BLaER1 treated with 17β-estradiol and CSF1 and Interleukin-3, amounts not matched to agents 10 nM and 100 nM (cell line): Measurements from ENCODE around the gene TMCC2.

ENCODE experiments used
- H3K27ac ChIP-seq, 11 experiments: shearing (Covaris generic); formaldehyde crosslinking; 2 replicates each; pipeline ENCODE4 v1.8.1; 2022
- H3K27me3 ChIP-seq, 11 experiments: shearing (Covaris generic); formaldehyde crosslinking; 2 replicates each; pipeline ENCODE4 v1.8.1; 2022
- H3K36me3 ChIP-seq, 11 experiments: shearing (Covaris generic); formaldehyde crosslinking; 2 replicates each; pipeline ENCODE4 v1.8.1; 2022
- H3K4me1 ChIP-seq, 10 experiments: shearing (Covaris generic); formaldehyde crosslinking; 2 replicates each; pipeline ENCODE4 v1.8.1; 2022
- H3K4me2 ChIP-seq, 11 experiments: shearing (Covaris generic); formaldehyde crosslinking; 2 replicates each; pipeline ENCODE4 v1.8.1; 2022
- H3K4me3 ChIP-seq, 10 experiments: shearing (Covaris generic); formaldehyde crosslinking; 2 replicates each; pipeline ENCODE4 v1.8.1; 2022
- H3K9ac ChIP-seq, 11 experiments: shearing (Covaris generic); formaldehyde crosslinking; 2 replicates each; pipeline ENCODE4 v1.8.1; 2022
- H3K9me3 ChIP-seq, 11 experiments: shearing (Covaris generic); formaldehyde crosslinking; replicated peaks in 1 of 11; 2 replicates each; pipeline ENCODE4 v1.8.1; 2022
- H4K20me1 ChIP-seq, 11 experiments: shearing (Covaris generic); formaldehyde crosslinking; 2 replicates each; pipeline ENCODE4 v1.8.1; 2022
- Cebpa-rat ChIP-seq, 11 experiments: shearing (Covaris generic); IDR thresholded peaks; 2 replicates each; pipeline ENCODE4 v1.8.1; 2022

The TMCC2 gene

DNA sequence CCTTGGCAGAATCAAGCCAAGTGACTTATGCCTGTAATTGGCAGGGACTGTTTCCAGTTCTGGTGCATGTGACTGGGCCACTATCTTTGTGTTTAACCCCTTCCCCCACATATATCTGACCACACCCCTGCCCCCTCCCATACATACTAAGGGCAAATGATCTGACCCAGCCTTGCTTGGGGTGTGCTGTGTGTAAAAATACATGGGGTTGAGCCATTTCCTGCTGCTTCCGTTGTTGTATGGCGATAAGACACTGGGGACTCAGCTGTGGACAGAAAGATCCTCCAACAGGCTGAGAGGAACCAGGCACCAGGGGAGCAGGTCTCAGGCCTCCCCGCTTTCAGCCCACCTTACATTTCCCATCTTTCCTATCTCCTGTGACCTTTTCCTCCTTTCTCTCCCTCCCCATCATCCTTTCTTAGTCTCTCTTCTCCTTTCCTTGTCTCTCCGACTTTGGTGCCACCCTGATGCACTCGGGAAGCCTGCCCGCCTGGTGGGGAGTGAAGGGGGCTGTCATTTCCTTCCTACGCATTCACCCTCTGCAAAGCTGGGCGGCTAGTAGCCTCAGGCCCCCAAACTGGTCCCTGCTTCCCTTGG, 39.7 kb downstream of the TMCC2 start:
- peak overlapping the region; percentile 75 to 96 (median 91) for H3K4me2 ChIP-seq
- no peak for TF ChIP-seq Cebpa-rat (IDR thresholded peaks at IDR 0.05)
- peaks cover 45 to 93% (median 68%) of the 10 kb centered on the region in 10 experiments for H3K4me1 ChIP-seq
- peak overlapping the region in 10 of 11 experiments; percentile 43 to 76 (median 65); a peak in 17 of 22 replicates for H3K9ac ChIP-seq
- 0 out of 22 replicates have a peak, but pooled peaks cover 0 to 8% (median 0%) of the 10 kb centered on the region in 11 experiments for H4K20me1 ChIP-seq
- peaks cover 0 to 15% (median 7%) of the 10 kb centered on the region in 11 experiments; a peak in 13 of 22 replicates for H3K27me3 ChIP-seq
- no peaks in the 10 kb centered on the region; a peak in 2 of 22 replicates for H3K9me3 ChIP-seq
- peak overlapping the region in 7 of 10 experiments; percentile 25 to 52 (median 46); a peak in 13 of 20 replicates for H3K4me3 ChIP-seq
- H3K36me3 ChIP-seq = no peaks in the 10 kb centered on the region
- peak overlapping the region in 10 of 11 experiments; percentile 36 to 85 (median 74); a peak in 19 of 22 replicates for H3K27ac ChIP-seq

DNA sequence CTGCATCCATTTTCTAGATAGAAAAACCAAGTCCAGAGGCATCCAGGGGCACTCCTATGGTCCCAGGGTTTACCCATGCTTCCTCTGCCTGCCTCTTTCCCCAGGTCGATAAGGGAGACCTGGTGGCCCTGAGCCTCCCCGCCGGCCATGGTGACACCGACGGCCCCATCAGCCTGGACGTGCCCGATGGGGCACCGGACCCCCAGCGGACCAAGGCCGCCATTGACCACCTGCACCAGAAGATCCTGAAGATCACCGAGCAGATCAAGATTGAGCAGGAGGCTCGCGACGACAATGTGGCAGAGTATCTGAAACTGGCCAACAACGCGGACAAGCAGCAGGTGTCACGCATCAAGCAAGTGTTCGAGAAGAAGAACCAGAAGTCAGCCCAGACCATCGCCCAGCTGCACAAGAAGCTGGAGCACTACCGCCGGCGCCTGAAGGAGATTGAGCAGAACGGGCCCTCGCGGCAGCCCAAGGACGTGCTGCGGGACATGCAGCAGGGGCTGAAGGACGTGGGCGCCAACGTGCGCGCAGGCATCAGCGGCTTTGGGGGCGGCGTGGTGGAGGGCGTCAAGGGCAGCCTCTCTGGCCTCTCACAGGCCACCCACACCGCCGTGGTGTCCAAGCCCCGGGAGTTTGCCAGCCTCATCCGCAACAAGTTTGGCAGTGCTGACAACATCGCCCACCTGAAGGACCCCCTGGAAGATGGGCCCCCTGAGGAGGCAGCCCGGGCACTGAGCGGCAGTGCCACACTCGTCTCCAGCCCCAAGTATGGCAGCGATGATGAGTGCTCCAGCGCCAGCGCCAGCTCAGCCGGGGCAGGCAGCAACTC, 41.3 kb downstream of the TMCC2 start:
- Histone ChIP-seq H3K9ac (no peak overlapping the region), H3K4me1 (peaks cover 33 to 79% (median 53%) of the 10 kb centered on the region in 10 experiments), H4K20me1 (peaks cover 0 to 15% (median 0%) of the 10 kb centered on the region in 11 experiments; a peak in 4 of 22 replicates), H3K27ac (peak overlapping the region in 5 of 11 experiments; percentile 72 to 85 (median 79); a peak in 7 of 22 replicates), H3K4me2 (peak overlapping the region in 10 of 11 experiments; percentile 3 to 96 (median 92); a peak in 15 of 22 replicates), H3K27me3 (peaks cover 0 to 4% (median 0%) of the 10 kb centered on the region in 11 experiments; a peak in 3 of 22 replicates), H3K4me3 (no peak overlapping the region), H3K36me3 (no peaks in the 10 kb centered on the region), H3K9me3 (no peaks in the 10 kb centered on the region; a peak in 2 of 22 replicates)
- no peak for TF ChIP-seq Cebpa-rat (IDR thresholded peaks at IDR 0.05)

DNA sequence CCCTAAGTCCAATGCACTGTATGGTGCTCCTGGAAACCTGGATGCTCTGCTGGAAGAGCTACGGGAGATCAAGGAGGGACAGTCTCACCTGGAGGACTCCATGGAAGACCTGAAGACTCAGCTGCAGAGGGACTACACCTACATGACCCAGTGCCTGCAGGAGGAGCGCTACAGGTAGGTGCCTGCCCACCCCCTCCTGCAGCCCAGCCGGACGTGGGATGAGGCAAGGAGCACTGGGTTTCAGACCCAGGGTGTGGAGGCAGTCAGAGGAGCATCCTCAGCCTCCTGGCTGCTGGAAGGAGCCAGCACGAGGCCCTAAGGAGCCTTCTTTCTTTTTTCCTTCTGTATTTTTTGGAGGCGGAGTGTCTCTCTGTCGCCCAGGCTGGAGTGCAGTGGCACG, 42.0 kb downstream of the TMCC2 start:
- no peak overlapping the region for H3K27ac ChIP-seq
- no peak for TF ChIP-seq Cebpa-rat (IDR thresholded peaks at IDR 0.05)

DNA sequence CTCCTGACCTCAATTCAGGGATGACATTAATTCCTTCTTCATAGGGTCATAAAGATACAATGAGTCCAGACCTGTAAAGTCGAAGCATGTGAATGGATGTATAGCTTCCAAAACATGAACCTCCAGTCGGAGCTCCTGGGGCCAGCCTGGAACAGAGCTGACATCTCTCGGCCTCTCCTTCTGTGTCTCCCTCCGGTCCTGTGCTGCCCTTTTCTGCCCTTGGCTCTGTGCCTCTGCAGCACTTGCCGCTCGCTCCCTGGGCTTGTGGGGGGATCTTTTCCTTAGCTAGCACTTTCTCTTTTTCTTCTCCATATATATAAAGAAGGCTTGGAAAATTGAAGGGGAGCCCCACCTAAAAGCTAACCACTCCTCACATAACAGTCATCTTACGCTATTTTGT, 42.5 kb downstream of the TMCC2 start:
- Histone ChIP-seq H3K4me3 (no peak overlapping the region), H3K9ac (no peak overlapping the region; a peak in 2 of 22 replicates), H3K4me2 (peak overlapping the region in 6 of 11 experiments; percentile 11 to 93 (median 55); a peak in 11 of 22 replicates)

More for the DNA sequence above, 42.0 kb downstream of the TMCC2 start:
- Histone ChIP-seq H3K36me3 (no peaks in the 10 kb centered on the region), H4K20me1 (peaks cover 0 to 18% (median 0%) of the 10 kb centered on the region in 11 experiments; a peak in 5 of 22 replicates), H3K4me1 (peaks cover 33 to 78% (median 49%) of the 10 kb centered on the region in 10 experiments), H3K4me3 (no peak overlapping the region), H3K9ac (no peak overlapping the region), H3K4me2 (peak overlapping the region in 6 of 11 experiments; percentile 57 to 94 (median 92); a peak in 5 of 22 replicates), H3K27me3 (peaks cover 0 to 8% (median 0%) of the 10 kb centered on the region in 11 experiments; a peak in 3 of 22 replicates), H3K9me3 (no peaks in the 10 kb centered on the region; a peak in 2 of 22 replicates)

DNA sequence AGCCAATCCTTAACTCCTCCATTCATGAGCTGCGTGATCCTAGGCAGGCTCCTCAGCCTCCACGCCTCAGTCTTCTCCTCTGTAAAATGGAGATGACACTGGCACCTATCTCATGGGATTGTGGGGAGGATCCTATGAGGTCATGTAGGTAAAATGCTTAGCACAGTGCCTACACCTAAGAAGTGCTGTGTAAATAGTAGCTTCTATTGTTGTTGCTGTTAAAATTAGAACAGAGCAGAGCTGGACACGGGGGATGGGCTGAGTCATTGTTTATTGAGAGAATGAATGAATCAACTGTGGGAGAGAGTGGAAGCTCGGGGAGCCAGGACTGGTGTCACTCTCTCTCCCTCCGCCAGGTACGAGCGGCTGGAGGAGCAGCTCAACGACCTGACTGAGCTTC, 43.0 kb downstream of the TMCC2 start:
- peaks cover 0 to 8% (median 5%) of the 10 kb centered on the region in 11 experiments; a peak in 6 of 22 replicates for H3K27me3 ChIP-seq
- H3K9ac ChIP-seq = no peak overlapping the region; a peak in 2 of 22 replicates
- no peak for TF ChIP-seq Cebpa-rat (IDR thresholded peaks at IDR 0.05)
- no peak overlapping the region for H3K27ac ChIP-seq
- H3K4me2 ChIP-seq = peak overlapping the region in 8 of 11 experiments; percentile 11 to 93 (median 52); a peak in 13 of 22 replicates
- H4K20me1 ChIP-seq = peaks cover 0 to 19% (median 0%) of the 10 kb centered on the region in 11 experiments; a peak in 6 of 22 replicates
- H3K9me3 ChIP-seq = no peaks in the 10 kb centered on the region; a peak in 2 of 22 replicates
- H3K4me1 ChIP-seq = peaks cover 25 to 67% (median 44%) of the 10 kb centered on the region in 10 experiments
- H3K36me3 ChIP-seq = no peaks in the 10 kb centered on the region
- H3K4me3 ChIP-seq = no peak overlapping the region

More for the DNA sequence above, 42.5 kb downstream of the TMCC2 start:
- peaks cover 30 to 72% (median 47%) of the 10 kb centered on the region in 10 experiments for H3K4me1 ChIP-seq
- TF ChIP-seq Cebpa-rat (IDR thresholded peaks at IDR 0.05) = no peak
- peaks cover 0 to 8% (median 3%) of the 10 kb centered on the region in 11 experiments; a peak in 6 of 22 replicates for H3K27me3 ChIP-seq
- no peaks in the 10 kb centered on the region for H3K36me3 ChIP-seq
- H3K9me3 ChIP-seq = no peaks in the 10 kb centered on the region; a peak in 2 of 22 replicates
- H3K27ac ChIP-seq = no peak overlapping the region
- peaks cover 0 to 18% (median 0%) of the 10 kb centered on the region in 11 experiments; a peak in 6 of 22 replicates for H4K20me1 ChIP-seq

DNA sequence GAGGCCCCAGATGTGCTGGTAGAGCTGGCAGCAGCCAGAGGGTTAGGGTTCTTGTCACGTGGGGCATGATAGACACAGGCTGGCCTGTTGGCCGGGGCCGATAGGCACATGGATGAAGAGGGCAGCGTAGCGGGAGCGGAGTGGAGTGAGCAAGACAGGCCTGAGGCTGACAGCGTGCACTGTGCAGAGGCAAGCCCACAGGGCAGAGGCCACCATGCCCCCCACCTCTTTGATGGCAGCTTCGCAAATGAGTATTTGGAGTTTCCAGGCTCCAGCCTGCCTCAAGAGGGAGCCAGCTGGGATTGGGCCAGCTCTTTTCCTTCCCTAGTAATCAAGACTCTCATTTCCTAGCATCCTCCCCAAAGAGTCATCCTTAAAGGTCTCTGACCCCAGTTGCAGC, 43.5 kb downstream of the TMCC2 start:
- Histone ChIP-seq H3K36me3 (no peaks in the 10 kb centered on the region), H3K4me2 (peak overlapping the region in 8 of 11 experiments; percentile 11 to 93 (median 52); a peak in 12 of 22 replicates), H3K9me3 (no peaks in the 10 kb centered on the region), H3K4me1 (peaks cover 23 to 66% (median 41%) of the 10 kb centered on the region in 10 experiments), H4K20me1 (peaks cover 0 to 20% (median 0%) of the 10 kb centered on the region in 11 experiments; a peak in 7 of 22 replicates), H3K27me3 (peaks cover 0 to 12% (median 5%) of the 10 kb centered on the region in 11 experiments; a peak in 7 of 22 replicates), H3K4me3 (no peak overlapping the region), H3K27ac (no peak overlapping the region), H3K9ac (no peak overlapping the region)
- no peak for TF ChIP-seq Cebpa-rat (IDR thresholded peaks at IDR 0.05)

DNA sequence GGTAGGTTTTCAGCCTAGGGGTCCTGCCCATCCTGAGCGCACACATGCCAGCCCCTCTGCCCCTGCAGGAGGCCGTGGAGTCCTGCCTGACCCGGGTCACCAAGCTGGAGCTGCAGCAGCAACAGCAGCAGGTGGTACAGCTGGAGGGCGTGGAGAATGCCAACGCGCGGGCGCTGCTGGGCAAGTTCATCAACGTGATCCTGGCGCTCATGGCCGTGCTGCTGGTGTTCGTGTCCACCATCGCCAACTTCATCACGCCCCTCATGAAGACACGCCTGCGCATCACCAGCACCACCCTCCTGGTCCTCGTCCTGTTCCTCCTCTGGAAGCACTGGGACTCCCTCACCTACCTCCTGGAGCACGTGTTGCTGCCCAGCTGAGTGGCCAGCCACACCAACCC, 44.0 kb downstream of the TMCC2 start:
- peaks cover 0 to 20% (median 0%) of the 10 kb centered on the region in 11 experiments; a peak in 7 of 22 replicates for H4K20me1 ChIP-seq
- H3K27ac ChIP-seq = no peak overlapping the region
- no peak for TF ChIP-seq Cebpa-rat (IDR thresholded peaks at IDR 0.05)
- no peaks in the 10 kb centered on the region for H3K9me3 ChIP-seq
- peaks cover 20 to 66% (median 39%) of the 10 kb centered on the region in 10 experiments for H3K4me1 ChIP-seq
- peak overlapping the region in 3 of 11 experiments; percentile 57 to 93 (median 91); a peak in 1 of 22 replicates for H3K4me2 ChIP-seq
- no peaks in the 10 kb centered on the region for H3K36me3 ChIP-seq
- H3K4me3 ChIP-seq = no peak overlapping the region
- peaks cover 0 to 17% (median 7%) of the 10 kb centered on the region in 11 experiments; a peak in 7 of 22 replicates for H3K27me3 ChIP-seq
- no peak overlapping the region for H3K9ac ChIP-seq

DNA sequence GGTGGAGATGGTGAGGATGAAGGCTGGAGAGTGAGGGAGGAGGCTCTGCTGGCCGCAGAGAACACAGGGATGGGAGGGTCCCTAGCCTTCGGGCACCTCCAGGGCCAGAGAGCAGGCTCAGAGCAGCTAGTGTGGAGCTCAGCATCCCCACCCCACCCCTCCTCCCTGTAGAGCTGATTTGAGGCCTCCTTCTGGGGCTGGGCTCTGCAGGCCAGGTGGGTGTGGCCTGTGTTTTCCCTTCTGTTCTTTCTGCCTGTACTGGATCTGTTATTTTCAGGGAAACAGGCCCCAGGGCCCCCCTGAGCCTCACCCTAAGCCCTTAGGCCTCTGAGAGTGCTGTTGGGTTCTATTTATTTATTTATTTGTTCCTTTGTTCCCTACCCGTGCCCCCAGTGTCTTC, 44.8 kb downstream of the TMCC2 start:
- Histone ChIP-seq H3K9ac (peak overlapping the region in 1 of 11 experiments; percentile 10; a peak in 1 of 22 replicates), H3K36me3 (no peaks in the 10 kb centered on the region), H3K4me3 (no peak overlapping the region), H3K27me3 (peaks cover 0 to 17% (median 7%) of the 10 kb centered on the region in 11 experiments; a peak in 7 of 22 replicates), H3K4me2 (no peak overlapping the region), H3K27ac (no peak overlapping the region), H3K9me3 (no peaks in the 10 kb centered on the region), H4K20me1 (peaks cover 0 to 20% (median 0%) of the 10 kb centered on the region in 11 experiments; a peak in 7 of 22 replicates), H3K4me1 (peaks cover 12 to 58% (median 32%) of the 10 kb centered on the region in 10 experiments)
- no peak for TF ChIP-seq Cebpa-rat (IDR thresholded peaks at IDR 0.05)
